NCI-H2107 treated with DMSO at 0.1 percent for 48 hours (cell line): ENCODE results near the gene PLCL2.
A peak's percentile ranks its signal among the peaks of the same experiment; 100 is the strongest.

Source experiments
- DNase-seq: peaks from one replicate; lab custom pipeline; 2025; ENCODE audit not compliant: unreplicated experiment; lab: John Stamatoyannopoulos, UW

The PLCL2 gene

GRCh38 chr3:16890597-16891333 is 6.0 kb downstream of the PLCL2 start:
- no peak for DNase-seq

GRCh38 chr3:16893618-16894200 is 9.0 kb downstream of the PLCL2 start:
- no peak for DNase-seq

- DNase-seq: no peak
Measured at GRCh38 chr3:16896094-16896627, 11.4 kb downstream of the PLCL2 start.

- no peak for DNase-seq
Measured at GRCh38 chr3:16896820-16897219, 12.1 kb downstream of the PLCL2 start.

GRCh38 chr3:16897254-16897926 is 12.6 kb downstream of the PLCL2 start:
- no peak for DNase-seq

GRCh38 chr3:16898595-16899395 is 14.0 kb downstream of the PLCL2 start:
- no peak for DNase-seq

- DNase-seq: no peak
Measured at GRCh38 chr3:16899919-16900318, 15.2 kb downstream of the PLCL2 start.

GRCh38 chr3:16900779-16901440 is 16.2 kb downstream of the PLCL2 start:
- no peak for DNase-seq

GRCh38 chr3:16904423-16905417 is 20.0 kb downstream of the PLCL2 start:
- no peak for DNase-seq

GRCh38 chr3:16905704-16906103 is 20.9 kb downstream of the PLCL2 start:
- no peak for DNase-seq

GRCh38 chr3:16906682-16907081 is 21.9 kb downstream of the PLCL2 start:
- DNase-seq: peak; percentile 13

- DNase-seq: no peak
Measured at GRCh38 chr3:16907243-16907642, 22.5 kb downstream of the PLCL2 start.

- no peak for DNase-seq
Measured at GRCh38 chr3:16908016-16908807, 23.5 kb downstream of the PLCL2 start.

- no peak for DNase-seq
Measured at GRCh38 chr3:16908896-16909295, 24.1 kb downstream of the PLCL2 start.

GRCh38 chr3:16909802-16910201 is 25.0 kb downstream of the PLCL2 start:
- no peak for DNase-seq

- no peak for DNase-seq
Measured at GRCh38 chr3:16910207-16910606, 25.5 kb downstream of the PLCL2 start.

- no peak for DNase-seq
Measured at GRCh38 chr3:16911916-16912315, 27.2 kb downstream of the PLCL2 start.

- DNase-seq: no peak
Measured at GRCh38 chr3:16912400-16913263, 27.9 kb downstream of the PLCL2 start.
